Measurements from ENCODE around the gene GLOD4.
"Not testable (repeated sequence)": the region's sequence is repeated elsewhere in the genome, so short reads cannot be mapped to it uniquely, and the experiment has no call there.

GLOD4 gene

GRCh38 chr17:767076-767475 lies 15.0 kb downstream of the GLOD4 start:
- no peak for DNase-seq

- DNase-seq, result no peak
Observed at GRCh38 chr17:760371-760770, 21.7 kb downstream of the GLOD4 start.

- DNase-seq, result no peak
Observed at GRCh38 chr17:759964-760363, 22.1 kb downstream of the GLOD4 start.

GRCh38 chr17:756010-756567 lies 26.0 kb downstream of the GLOD4 start:
- not testable (repeated sequence) for DNase-seq

GRCh38 chr17:755319-755961 lies 26.6 kb downstream of the GLOD4 start:
- DNase-seq, result not testable (repeated sequence)

- no peak for DNase-seq
Observed at GRCh38 chr17:753418-753817, 28.7 kb downstream of the GLOD4 start.

- peak; percentile 39 for DNase-seq
Observed at GRCh38 chr17:752620-753219, 29.4 kb downstream of the GLOD4 start.

- DNase-seq, result peak; percentile 98
Observed at GRCh38 chr17:752002-752619, 30.0 kb downstream of the GLOD4 start, which contains the start of gene GEMIN4. GEMIN4 (minus strand) TSS chr17:752264; CDS start chr17:752142, 122 bp downstream.

- DNase-seq, result peak; percentile 50
Observed at GRCh38 chr17:751269-752001, 30.6 kb downstream of the GLOD4 start.

GRCh38 chr17:750431-751037 lies 31.5 kb downstream of the GLOD4 start:
- no peak for DNase-seq

GRCh38 chr17:749359-749758 lies 32.7 kb downstream of the GLOD4 start:
- DNase-seq, result not testable (repeated sequence)

GRCh38 chr17:748604-749003 lies 33.5 kb downstream of the GLOD4 start:
- DNase-seq, result not testable (repeated sequence)

GRCh38 chr17:746783-747629 lies 35.1 kb downstream of the GLOD4 start:
- no peak for DNase-seq

GRCh38 chr17:746181-746580 lies 35.9 kb downstream of the GLOD4 start:
- DNase-seq, result no peak

- DNase-seq, result no peak
Observed at GRCh38 chr17:745406-745805, 36.7 kb downstream of the GLOD4 start.

GRCh38 chr17:744937-745336 lies 37.1 kb downstream of the GLOD4 start:
- DNase-seq, result no peak

GRCh38 chr17:743139-743538 lies 38.9 kb downstream of the GLOD4 start:
- no peak for DNase-seq

GRCh38 chr17:742147-742793 lies 39.8 kb downstream of the GLOD4 start:
- DNase-seq, result no peak

- DNase-seq, result no peak
Observed at GRCh38 chr17:740240-741017, 41.7 kb downstream of the GLOD4 start.

- no peak for DNase-seq
Observed at GRCh38 chr17:737561-738113, 44.4 kb downstream of the GLOD4 start.
